Hypothalamus (tissue), 51 donors: ENCODE data around the gene ZFP62.
"Not testable (repeated sequence)": the region's sequence is repeated elsewhere in the genome, so short reads cannot be mapped to it uniquely, and the experiment has no call there.

Experiments
- DNase-seq, 51 donors: peaks; one replicate each; lab custom pipeline; 2025; lab: John Stamatoyannopoulos, UW

ZFP62 gene

GRCh38 chr5:180831139-180832093 is 29.7 kb downstream of the ZFP62 start:
- peak; percentile 30 to 91 (median 77) for DNase-seq

- DNase-seq, result peak in 41 of 51 donors; percentile 28 to 81 (median 57)
Measured at GRCh38 chr5:180830253-180831138, 30.6 kb downstream of the ZFP62 start.

- no peak for DNase-seq
Measured at GRCh38 chr5:180829726-180830125, 31.4 kb downstream of the ZFP62 start.

- DNase-seq, result not testable (repeated sequence)
Measured at GRCh38 chr5:180828756-180829531, 32.1 kb downstream of the ZFP62 start.

- not testable (repeated sequence) for DNase-seq
Measured at GRCh38 chr5:180827374-180827773, 33.7 kb downstream of the ZFP62 start.

- DNase-seq, result peak in 1 of 51 donors; percentile 35
Measured at GRCh38 chr5:180825768-180826525, 35.1 kb downstream of the ZFP62 start.

GRCh38 chr5:180824630-180825476 is 36.2 kb downstream of the ZFP62 start:
- DNase-seq, result no peak

- no peak for DNase-seq
Measured at GRCh38 chr5:180823940-180824629, 37.0 kb downstream of the ZFP62 start.

GRCh38 chr5:180823346-180823745 is 37.7 kb downstream of the ZFP62 start:
- DNase-seq, result no peak

- DNase-seq, result no peak
Measured at GRCh38 chr5:180821538-180821937, 39.5 kb downstream of the ZFP62 start.

- no peak for DNase-seq
Measured at GRCh38 chr5:180820788-180821321, 40.2 kb downstream of the ZFP62 start.

- no peak for DNase-seq
Measured at GRCh38 chr5:180818677-180819341, 42.3 kb downstream of the ZFP62 start.

GRCh38 chr5:180817893-180818674 is 43.0 kb downstream of the ZFP62 start:
- no peak for DNase-seq

GRCh38 chr5:180816608-180817534 is 44.2 kb downstream of the ZFP62 start:
- DNase-seq, result no peak

- DNase-seq, result no peak
Measured at GRCh38 chr5:180815293-180815917, 45.7 kb downstream of the ZFP62 start.
